DOHH2 (cell line): Measurements from ENCODE around the gene ANKRD37.

Source experiments
- EZH2phosphoT487 ChIP-seq: fragments of 200-600 bp; sonication (generic); IDR thresholded peaks from 2 replicates; pipeline ENCODE4 v1.6.1; 2017; ENCODE audit warnings: borderline replicate concordance, mild to moderate bottlenecking, antibody characterized with exemption, low read length, moderate library complexity, mixed read lengths
- TF ChIP-seq, protein P1 (sequence below): fragments of 200-600 bp; sonication (generic); IDR thresholded peaks from one replicate; pipeline ENCODE4 v1.5.1; 2014; ENCODE audit warnings: antibody characterized with exemption, mild to moderate bottlenecking, low read depth, low read length; ENCODE audit not compliant: poor library complexity, severe bottlenecking

DNA sequence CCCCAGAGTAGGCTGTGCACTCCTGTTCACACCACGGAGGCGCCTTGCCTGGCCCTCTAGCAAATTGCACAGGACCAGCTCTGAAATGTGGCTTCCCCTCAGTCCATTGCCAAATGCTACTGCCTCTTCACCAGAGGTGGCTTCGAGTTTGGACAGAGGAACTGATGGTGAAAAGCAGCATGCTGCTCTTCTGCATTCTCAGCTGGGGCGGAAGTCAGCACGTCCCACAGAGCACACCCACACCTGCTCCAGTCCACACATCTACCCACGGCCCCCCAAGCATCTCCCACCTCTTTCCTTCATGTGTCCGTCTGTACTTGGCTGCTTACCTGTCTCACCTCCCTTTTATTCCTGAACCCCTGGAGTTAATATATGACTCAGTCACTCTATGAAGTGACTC lies 44.4 kb upstream of the ANKRD37 start:
- no peak for TF ChIP-seq EZH2phosphoT487
- TF ChIP-seq, protein P1, sequence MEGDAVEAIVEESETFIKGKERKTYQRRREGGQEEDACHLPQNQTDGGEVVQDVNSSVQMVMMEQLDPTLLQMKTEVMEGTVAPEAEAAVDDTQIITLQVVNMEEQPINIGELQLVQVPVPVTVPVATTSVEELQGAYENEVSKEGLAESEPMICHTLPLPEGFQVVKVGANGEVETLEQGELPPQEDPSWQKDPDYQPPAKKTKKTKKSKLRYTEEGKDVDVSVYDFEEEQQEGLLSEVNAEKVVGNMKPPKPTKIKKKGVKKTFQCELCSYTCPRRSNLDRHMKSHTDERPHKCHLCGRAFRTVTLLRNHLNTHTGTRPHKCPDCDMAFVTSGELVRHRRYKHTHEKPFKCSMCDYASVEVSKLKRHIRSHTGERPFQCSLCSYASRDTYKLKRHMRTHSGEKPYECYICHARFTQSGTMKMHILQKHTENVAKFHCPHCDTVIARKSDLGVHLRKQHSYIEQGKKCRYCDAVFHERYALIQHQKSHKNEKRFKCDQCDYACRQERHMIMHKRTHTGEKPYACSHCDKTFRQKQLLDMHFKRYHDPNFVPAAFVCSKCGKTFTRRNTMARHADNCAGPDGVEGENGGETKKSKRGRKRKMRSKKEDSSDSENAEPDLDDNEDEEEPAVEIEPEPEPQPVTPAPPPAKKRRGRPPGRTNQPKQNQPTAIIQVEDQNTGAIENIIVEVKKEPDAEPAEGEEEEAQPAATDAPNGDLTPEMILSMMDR = no peak
